Loucy (cell line): ENCODE data around the gene FOXA3.

Experiments
- EZH2phosphoT487 ChIP-seq: fragments of 200-600 bp; IDR thresholded peaks from 2 replicates; pipeline ENCODE4 v1.6.1; 2018; ENCODE audit warnings: antibody characterized with exemption, mild to moderate bottlenecking, moderate library complexity, borderline replicate concordance
- TF ChIP-seq, protein P1 (sequence below): fragments of 200-600 bp; sonication (generic); conservative IDR thresholded peaks from 2 replicates; pipeline ENCODE4 v1.5.1; 2014; ENCODE audit warnings: mild to moderate bottlenecking, antibody characterized with exemption, low read length

DNA sequence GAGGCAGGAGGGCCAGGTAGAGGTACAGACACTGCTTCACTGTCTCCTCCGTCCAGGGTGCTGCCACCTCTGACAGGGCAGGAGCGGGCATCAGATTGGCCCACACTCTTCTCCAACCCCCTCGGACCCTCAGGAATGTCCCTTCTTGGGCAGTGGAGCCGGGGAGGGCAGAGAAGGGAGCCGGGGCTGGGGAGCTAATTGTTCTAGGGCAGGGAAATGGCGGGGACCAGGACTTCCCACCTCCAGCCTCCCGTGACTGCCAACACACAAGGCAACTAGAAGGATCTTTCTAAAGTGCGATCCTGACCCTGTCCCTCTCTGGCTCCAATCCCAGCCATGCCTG, 38.9 kb upstream of the FOXA3 start:
- TF ChIP-seq, protein P1, sequence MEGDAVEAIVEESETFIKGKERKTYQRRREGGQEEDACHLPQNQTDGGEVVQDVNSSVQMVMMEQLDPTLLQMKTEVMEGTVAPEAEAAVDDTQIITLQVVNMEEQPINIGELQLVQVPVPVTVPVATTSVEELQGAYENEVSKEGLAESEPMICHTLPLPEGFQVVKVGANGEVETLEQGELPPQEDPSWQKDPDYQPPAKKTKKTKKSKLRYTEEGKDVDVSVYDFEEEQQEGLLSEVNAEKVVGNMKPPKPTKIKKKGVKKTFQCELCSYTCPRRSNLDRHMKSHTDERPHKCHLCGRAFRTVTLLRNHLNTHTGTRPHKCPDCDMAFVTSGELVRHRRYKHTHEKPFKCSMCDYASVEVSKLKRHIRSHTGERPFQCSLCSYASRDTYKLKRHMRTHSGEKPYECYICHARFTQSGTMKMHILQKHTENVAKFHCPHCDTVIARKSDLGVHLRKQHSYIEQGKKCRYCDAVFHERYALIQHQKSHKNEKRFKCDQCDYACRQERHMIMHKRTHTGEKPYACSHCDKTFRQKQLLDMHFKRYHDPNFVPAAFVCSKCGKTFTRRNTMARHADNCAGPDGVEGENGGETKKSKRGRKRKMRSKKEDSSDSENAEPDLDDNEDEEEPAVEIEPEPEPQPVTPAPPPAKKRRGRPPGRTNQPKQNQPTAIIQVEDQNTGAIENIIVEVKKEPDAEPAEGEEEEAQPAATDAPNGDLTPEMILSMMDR: no peak
- no peak for TF ChIP-seq EZH2phosphoT487
